Stimulated activated effector memory CD8-positive, alpha-beta T cell treated with anti-CD3 and anti-CD28 coated beads, Interleukin-12 subunit alpha, Interleukin-12 subunit beta, amount 100 ng/mL, for 72 hours (primary cell): Measurements from ENCODE around the gene MAP9.
"Not testable (repeated sequence)": the region's sequence is repeated elsewhere in the genome, so short reads cannot be mapped to it uniquely, and the experiment has no call there.

Experiments used
- ATAC-seq: fragments of 150-1000 bp; cut with Tn5 transposase; 2 replicates; pipeline ENCODE4 v1.10.0; 2021
- DNase-seq, 2 donors: peaks; one replicate each; pipeline ENCODE4 v3.0.0; 2021 to 2022; ENCODE audit warnings: low spot score in 2 of 2
- H3K27ac Mint-ChIP-seq: one replicate; pipeline ENCODE4 v1.8.0; 2022; ENCODE audit warnings: mild to moderate bottlenecking, mixed read lengths
- H3K36me3 Mint-ChIP-seq: one replicate; pipeline ENCODE4 v1.8.0; 2022; ENCODE audit warnings: mild to moderate bottlenecking, mixed read lengths
- H3K4me1 Mint-ChIP-seq: one replicate; pipeline ENCODE4 v1.8.0; 2022; ENCODE audit warnings: mixed read lengths
- H3K4me3 Mint-ChIP-seq: one replicate; pipeline ENCODE4 v1.8.0; 2022; ENCODE audit warnings: mild to moderate bottlenecking, mixed read lengths
- H3K9me3 Mint-ChIP-seq: one replicate; pipeline ENCODE4 v1.8.0; 2022; ENCODE audit warnings: mixed read lengths

Gene MAP9

GRCh38 chr4:155312027-155312426 is 64.7 kb downstream of the MAP9 start:
- not testable (repeated sequence) for H3K36me3 Mint-ChIP-seq, ATAC-seq, H3K27ac Mint-ChIP-seq, H3K4me1 Mint-ChIP-seq, DNase-seq, H3K4me3 Mint-ChIP-seq, H3K9me3 Mint-ChIP-seq

- DNase-seq (no peak), ATAC-seq (no peak)
- Mint-ChIP-seq H3K4me1 (no peaks in the 10 kb centered on the region), H3K36me3 (no peaks in the 10 kb centered on the region), H3K4me3 (no peak overlapping the region), H3K27ac (no peak overlapping the region), H3K9me3 (peaks cover 2% of the 10 kb centered on the region)
Observed at GRCh38 chr4:155307731-155308277, 69.0 kb downstream of the MAP9 start.

GRCh38 chr4:155305619-155306018 is 71.1 kb downstream of the MAP9 start:
- DNase-seq (no peak), ATAC-seq (no peak)
- Mint-ChIP-seq H3K4me3 (no peak overlapping the region), H3K9me3 (peaks cover 2% of the 10 kb centered on the region), H3K27ac (no peak overlapping the region), H3K36me3 (no peaks in the 10 kb centered on the region), H3K4me1 (no peaks in the 10 kb centered on the region)

GRCh38 chr4:155304375-155304774 is 72.4 kb downstream of the MAP9 start:
- Mint-ChIP-seq H3K4me1 (no peaks in the 10 kb centered on the region), H3K9me3 (peaks cover 2% of the 10 kb centered on the region), H3K36me3 (no peaks in the 10 kb centered on the region), H3K4me3 (no peak overlapping the region), H3K27ac (no peak overlapping the region)
- no peak for DNase-seq
- ATAC-seq, result no peak

GRCh38 chr4:155299103-155299502 is 77.7 kb downstream of the MAP9 start:
- H3K4me1 Mint-ChIP-seq, result no peaks in the 10 kb centered on the region
- H3K9me3 Mint-ChIP-seq, result peaks cover 2% of the 10 kb centered on the region
- no peak overlapping the region for H3K27ac Mint-ChIP-seq
- H3K4me3 Mint-ChIP-seq, result no peak overlapping the region
- no peaks in the 10 kb centered on the region for H3K36me3 Mint-ChIP-seq
- DNase-seq, result no peak
- no peak for ATAC-seq
